MG63 (cell line): ENCODE results near the gene ITGB1. TPM values are rescaled to one million over a fixed set of nuclear protein-coding genes. Genes with fewer than 3 reads are reported as not detected.

Experiments used
- DNase-seq: peaks from one replicate; pipeline ENCODE4 v3.0.0-alpha.2; 2020
- H3K27me3 ChIP-seq: fragments of 250-450 bp; sonication (Bioruptor Pico); 2 replicates; pipeline ENCODE4 v1.5.1; 2020; ENCODE audit warnings: mild to moderate bottlenecking, moderate library complexity
- H3K36me3 ChIP-seq: fragments of 250-450 bp; sonication (Bioruptor Pico); 2 replicates; pipeline ENCODE4 v1.5.1; 2020; ENCODE audit warnings: mild to moderate bottlenecking, moderate library complexity
- H3K4me3 ChIP-seq: fragments of 250-450 bp; sonication (Bioruptor Pico); 2 replicates; pipeline ENCODE4 v1.5.1; 2020; ENCODE audit warnings: mild to moderate bottlenecking, moderate library complexity
- H3K9me3 ChIP-seq: fragments of 250-450 bp; sonication (Bioruptor Pico); 2 replicates; pipeline ENCODE4 v1.5.1; 2020; ENCODE audit warnings: mild to moderate bottlenecking, moderate library complexity
- total RNA-seq: library from RNA; depleted of rRNA; stranded (reverse); fragments of >200 nt; shearing (Covaris generic); gene quantifications from 2 replicates; pipeline ENCODE4 v1.2.3, GENCODE V29; 2014; ENCODE audit warnings: low replicate concordance

Gene ITGB1
- total RNA-seq, 1 experiment from 2014 or later: 715 TPM

DNA sequence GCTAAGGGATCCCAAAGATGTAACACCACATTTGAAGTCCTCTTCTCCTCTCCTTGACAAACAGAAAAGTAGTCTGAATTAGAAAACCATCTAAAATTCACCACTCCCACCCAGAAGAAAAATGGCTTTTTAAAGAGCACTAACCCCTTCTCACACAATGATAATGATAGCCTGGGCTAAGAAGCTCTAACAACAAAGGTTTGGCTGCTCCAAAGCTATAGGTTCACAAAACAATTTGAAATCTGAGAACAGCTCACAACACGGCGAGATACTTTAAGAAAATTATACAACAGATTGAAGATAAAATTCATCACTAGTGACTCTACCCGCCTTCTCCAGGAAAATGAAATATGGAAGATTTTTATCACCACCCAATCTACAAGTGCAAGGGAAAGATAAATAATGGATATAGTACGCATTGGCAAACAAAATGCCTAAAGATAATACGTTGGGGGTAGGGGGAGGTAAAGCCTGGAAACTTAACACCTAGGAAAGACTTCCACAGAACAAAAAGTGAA is 7.4 kb downstream of the ITGB1 start:
- H3K4me3 ChIP-seq: no peak overlapping the region

DNA sequence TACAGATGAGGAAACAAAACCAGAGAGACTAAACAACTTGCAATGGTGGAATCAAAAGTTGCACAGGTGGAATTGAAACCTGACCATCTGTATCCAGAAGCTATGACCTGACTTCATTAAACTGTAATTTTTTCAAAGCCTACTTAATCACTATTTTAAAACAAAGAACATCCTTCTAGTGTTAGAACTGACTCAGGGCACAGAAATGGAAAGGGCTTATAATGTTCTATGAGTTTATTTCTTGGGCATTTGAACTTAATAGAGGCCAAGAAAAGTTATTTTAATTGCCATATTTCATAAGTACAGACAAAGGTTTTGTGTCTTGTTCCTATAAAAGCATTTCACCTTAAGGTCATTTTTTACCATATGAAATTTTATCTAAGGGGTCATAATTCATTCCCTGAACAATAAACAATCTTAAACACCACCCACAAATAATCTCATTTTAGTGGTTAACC is 8.8 kb downstream of the ITGB1 start:
- H3K36me3 ChIP-seq: peaks cover 31% of the 10 kb centered on the region
- H3K9me3 ChIP-seq: no peaks in the 10 kb centered on the region
- DNase-seq: no peak
- no peak overlapping the region for H3K4me3 ChIP-seq
- H3K27me3 ChIP-seq: no peaks in the 10 kb centered on the region

More for the DNA sequence above, 7.4 kb downstream of the ITGB1 start:
- Histone ChIP-seq H3K9me3 (no peaks in the 10 kb centered on the region), H3K27me3 (no peaks in the 10 kb centered on the region), H3K36me3 (peaks cover 35% of the 10 kb centered on the region)
- DNase-seq: no peak

DNA sequence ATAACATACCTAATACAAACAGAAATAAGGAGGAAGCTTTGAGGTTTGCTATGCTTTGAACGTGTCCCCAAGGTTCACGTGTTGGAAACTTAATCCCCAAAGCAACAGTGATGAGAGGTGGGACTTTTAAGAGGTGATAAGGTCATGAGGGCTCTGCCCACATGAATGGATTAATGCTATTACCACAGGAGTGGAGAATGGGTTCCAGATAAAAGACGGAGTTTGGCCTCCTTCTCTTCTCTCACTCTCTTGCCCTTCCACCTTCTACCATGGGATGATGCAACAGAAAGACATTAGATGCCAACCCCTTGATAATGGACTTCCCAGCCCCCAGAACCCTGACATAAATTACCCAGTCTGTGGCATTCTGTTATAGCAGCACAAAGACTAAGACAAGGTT is 9.6 kb downstream of the ITGB1 start:
- Histone ChIP-seq H3K27me3 (no peaks in the 10 kb centered on the region), H3K9me3 (no peaks in the 10 kb centered on the region), H3K4me3 (no peak overlapping the region), H3K36me3 (peaks cover 36% of the 10 kb centered on the region)
- no peak for DNase-seq

DNA sequence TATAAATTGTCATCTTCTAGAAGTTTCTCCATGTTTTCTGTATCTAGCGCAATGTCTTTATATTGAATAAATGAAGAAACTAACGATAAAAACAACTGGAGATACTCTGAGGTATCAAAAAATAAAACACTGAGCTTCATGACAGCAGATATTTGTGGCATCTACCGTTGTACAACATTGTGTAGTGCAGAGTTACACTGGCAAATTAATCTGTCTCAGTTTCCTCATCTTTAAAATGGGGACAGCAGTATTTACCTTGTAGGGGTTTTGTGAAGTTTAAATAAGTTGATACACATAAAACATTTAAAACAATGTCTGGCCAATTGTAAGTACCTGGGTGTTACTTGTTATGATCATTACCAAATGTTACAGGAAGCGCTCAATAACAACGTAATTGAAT is 10.4 kb downstream of the ITGB1 start:
- H3K27me3 ChIP-seq: no peaks in the 10 kb centered on the region
- DNase-seq: no peak
- H3K4me3 ChIP-seq: no peak overlapping the region
- H3K36me3 ChIP-seq: peaks cover 29% of the 10 kb centered on the region
- no peaks in the 10 kb centered on the region for H3K9me3 ChIP-seq

DNA sequence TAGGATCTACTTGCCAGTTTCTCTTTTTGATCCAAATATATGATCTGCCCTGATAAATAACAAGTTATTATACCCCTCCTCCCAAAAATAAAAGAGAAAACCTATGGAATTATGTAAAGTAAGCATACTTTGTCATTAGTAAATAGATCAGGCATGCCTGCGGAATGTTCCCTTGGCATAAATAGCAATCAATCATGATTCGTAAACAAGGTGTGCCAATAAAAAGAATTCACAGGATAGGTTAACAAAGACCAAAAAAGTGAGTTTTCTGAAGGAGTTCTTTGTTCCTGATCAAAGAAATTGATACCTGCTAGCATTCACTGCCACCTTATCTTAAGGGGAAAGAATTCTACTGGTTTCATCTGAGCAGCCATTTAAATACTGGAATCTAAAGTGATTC is 11.9 kb downstream of the ITGB1 start:
- Histone ChIP-seq H3K4me3 (no peak overlapping the region), H3K27me3 (no peaks in the 10 kb centered on the region), H3K9me3 (no peaks in the 10 kb centered on the region), H3K36me3 (peaks cover 29% of the 10 kb centered on the region)
- DNase-seq: no peak

DNA sequence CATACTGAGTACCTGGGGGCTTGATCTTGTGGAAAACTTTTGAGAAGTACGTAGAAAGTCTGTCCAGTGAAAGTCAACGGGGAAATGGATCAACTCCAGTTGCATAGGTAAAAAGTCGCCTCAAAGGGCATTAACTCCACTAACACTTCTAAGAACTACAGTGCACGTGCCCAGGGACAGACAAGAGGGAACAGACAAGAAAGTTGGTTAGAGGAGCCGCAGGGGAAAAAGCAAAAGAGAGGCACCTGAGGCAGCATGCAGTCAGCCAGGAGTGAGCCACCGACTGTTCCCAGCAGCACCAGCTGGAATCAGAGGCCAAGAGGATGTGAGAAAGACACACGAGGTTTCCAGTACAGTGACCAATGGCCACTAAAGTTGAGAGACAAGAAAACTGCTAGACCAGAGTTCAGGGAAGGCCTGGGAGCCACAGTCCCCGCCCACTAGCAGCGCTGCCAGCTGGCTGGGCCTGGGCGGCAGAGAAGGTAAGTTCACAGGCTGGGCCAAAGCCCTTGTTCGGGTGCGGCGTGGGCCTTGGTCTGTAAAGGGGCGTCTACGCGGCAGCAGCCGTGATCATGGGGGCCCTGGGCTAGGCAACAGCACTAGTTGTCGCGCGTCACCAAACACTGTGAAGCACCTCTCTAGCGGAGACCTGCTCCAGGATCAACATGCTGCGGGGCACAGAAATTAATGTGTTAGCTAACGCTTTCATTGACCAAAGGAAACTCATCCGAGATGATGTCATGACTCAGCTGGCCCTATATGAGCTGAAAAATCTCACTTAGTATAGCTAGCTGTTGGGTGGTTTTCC is 14.0 kb downstream of the ITGB1 start:
- Histone ChIP-seq H3K36me3 (peaks cover 46% of the 10 kb centered on the region), H3K27me3 (no peaks in the 10 kb centered on the region), H3K4me3 (no peak overlapping the region), H3K9me3 (no peaks in the 10 kb centered on the region)
- no peak for DNase-seq

DNA sequence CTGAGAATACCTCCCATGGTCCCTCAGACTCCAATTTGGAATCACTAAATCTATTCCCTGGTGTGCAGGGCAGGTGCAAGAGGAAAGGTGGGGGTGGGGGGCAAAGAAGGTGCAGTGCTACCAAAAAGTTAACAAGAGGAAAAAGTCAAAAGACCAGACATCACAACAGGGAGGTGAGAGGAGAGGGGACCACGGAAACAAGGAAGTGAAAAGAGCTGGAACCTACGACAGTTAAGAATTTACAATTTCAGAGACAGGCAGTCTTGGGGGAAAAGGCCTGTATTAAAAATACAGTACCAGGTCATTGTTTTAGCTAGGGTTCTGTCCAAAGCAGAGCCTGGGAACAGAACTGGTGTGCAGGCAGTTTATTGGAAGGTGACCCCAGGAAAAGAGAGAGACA is 14.6 kb downstream of the ITGB1 start:
- Histone ChIP-seq H3K4me3 (no peak overlapping the region), H3K27me3 (no peaks in the 10 kb centered on the region), H3K36me3 (peaks cover 47% of the 10 kb centered on the region), H3K9me3 (no peaks in the 10 kb centered on the region)
- DNase-seq: no peak

DNA sequence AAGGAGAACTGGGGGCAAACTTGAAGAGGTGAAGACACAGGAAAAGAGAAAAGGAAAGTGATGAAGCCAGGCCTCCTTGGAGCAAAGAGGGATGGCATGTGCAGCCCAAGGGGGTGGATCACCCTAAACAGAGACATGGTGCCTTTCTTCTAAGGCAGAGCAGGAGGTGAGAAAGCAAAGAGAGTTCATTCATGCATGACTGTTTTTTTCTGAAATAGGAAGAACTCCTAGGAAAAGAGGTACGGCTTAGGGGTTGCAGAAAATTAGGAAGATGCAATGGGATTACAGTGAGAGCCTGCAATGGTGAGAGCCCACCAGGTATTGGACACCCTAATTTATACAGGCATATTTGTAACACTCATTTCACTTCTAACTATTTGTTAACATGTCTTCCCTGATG is 15.9 kb downstream of the ITGB1 start:
- H3K9me3 ChIP-seq: no peaks in the 10 kb centered on the region
- no peak overlapping the region for H3K4me3 ChIP-seq
- H3K27me3 ChIP-seq: no peaks in the 10 kb centered on the region
- DNase-seq: no peak
- peaks cover 45% of the 10 kb centered on the region for H3K36me3 ChIP-seq

DNA sequence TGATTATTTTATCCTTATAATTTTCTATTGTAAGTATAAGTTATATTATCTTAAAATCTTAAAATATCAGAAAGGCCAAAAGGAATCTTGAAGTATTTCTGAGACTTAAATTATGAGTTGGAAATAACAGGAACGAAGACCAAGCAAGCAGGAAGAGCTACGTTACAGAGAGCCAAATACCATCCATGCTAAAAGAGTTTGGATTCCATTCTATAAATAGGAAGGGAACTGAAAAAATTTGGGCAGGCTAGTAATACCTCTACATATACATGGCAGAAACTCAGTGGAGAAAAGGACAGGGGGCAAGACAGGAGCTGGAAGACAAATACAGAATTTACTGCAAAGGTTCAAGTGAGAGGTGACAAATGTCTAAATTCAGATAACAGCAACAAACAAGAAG is 16.7 kb downstream of the ITGB1 start:
- peaks cover 50% of the 10 kb centered on the region for H3K36me3 ChIP-seq
- no peaks in the 10 kb centered on the region for H3K9me3 ChIP-seq
- H3K27me3 ChIP-seq: no peaks in the 10 kb centered on the region
- H3K4me3 ChIP-seq: no peak overlapping the region
- no peak for DNase-seq

DNA sequence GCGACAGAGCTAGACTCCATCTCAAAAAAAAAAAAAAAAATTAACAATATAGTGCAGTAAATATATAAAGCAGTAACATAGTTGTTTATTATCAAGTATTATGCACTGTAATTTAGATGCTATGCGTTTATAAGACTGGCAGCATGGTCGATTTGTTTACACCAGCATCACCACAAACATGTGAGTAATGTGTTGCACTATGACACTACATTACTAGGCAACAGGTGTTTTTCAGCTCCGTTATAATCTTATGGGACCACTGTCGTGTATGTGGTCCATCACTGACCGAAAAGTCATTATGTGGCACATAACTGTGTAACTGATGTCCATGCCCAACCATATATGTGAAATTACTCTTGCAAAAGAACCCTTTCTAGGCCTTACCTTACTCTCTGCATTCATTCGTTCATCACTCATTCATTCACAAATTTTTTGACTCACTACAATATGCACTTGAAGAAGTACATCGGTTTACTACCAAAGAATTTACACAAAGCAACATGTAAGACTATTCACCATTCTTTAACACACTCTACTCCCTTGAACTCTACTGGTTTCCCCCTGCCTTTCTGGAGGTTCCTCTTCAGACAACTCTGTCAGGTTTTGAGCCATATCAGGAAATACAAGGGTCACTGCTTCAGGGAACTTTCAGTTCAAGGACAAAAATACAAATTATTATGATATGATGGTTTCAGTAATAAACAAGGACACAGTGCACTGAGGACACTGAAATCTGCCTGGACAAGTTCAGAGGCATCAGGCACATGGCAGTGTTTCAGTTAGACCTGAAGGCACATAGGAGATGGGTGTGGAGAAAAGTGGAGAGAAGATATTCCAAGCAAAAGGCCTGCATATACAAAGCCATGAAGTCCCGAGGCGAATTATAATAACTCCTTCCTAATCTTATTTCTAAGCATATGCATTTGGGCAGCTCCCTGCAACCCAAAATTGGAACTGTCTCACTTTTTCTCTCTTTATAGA is 17.4 kb downstream of the ITGB1 start:
- Histone ChIP-seq H3K27me3 (no peaks in the 10 kb centered on the region), H3K9me3 (no peaks in the 10 kb centered on the region), H3K36me3 (peaks cover 56% of the 10 kb centered on the region), H3K4me3 (no peak overlapping the region)
- no peak for DNase-seq

DNA sequence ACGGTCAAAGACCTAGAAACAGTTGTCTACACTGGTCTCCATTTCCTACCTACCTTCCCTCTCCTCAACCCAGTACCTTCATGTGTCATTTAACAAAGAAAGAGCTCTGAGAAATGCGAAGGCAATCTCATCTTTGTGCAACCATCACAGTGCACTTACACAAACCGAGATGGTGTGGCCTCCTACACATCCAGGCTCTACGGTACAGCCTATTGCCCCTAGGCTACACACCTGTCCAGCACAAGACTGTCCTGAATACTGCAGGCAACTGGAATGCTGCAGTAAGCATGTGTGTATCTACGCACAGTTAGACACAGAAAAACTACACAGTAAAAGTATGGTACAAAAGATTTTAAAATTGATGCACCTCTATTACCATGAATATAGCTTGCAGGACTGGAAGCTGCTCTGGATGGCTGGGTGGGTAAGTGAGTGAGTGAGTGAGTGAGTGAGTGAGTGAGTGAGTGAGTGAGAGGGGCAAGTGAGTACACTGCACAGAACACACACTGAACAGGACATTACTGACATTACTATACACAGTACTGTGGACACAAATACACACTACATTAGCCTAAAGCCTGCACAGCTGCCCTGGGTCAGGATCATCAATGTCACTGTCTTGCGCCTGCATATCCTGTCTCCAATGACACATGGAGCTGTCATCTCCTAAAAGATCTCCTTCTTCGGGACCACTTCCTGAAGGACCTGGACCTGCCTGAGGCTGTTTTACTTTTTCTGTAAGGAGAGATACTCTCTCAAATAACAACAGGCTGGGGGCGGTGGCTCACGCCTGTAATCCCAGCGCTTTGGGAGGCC is 18.5 kb downstream of the ITGB1 start:
- Histone ChIP-seq H3K36me3 (peaks cover 59% of the 10 kb centered on the region), H3K4me3 (no peak overlapping the region)
- DNase-seq: no peak

DNA sequence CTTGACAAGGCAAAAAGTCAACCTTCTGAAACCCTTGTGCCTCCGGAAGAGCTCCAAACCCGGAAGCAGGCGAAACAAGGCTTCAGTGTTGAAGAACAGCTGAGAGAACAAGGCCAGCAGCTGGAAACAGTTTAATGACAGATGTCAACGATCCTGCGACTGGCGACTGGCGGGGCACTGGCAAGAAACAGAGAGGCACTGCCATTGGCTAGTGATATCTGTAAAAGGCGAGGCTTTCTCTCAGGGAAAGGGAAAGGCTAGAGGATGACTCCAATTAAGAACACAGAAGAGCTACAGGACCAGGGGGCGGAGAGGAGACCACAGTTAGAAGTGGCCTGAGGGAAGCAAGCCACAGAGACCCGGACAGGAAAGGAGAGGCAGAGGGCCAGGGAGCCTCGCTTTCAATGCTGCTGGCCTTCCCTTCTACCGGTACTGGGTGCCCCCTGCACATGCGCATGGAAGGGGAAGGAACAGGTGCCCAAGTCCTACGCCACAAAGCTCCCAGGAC is 19.4 kb downstream of the ITGB1 start:
- H3K36me3 ChIP-seq: peaks cover 60% of the 10 kb centered on the region
- H3K9me3 ChIP-seq: no peaks in the 10 kb centered on the region
- no peak overlapping the region for H3K4me3 ChIP-seq
- H3K27me3 ChIP-seq: no peaks in the 10 kb centered on the region
- DNase-seq: no peak

More for the DNA sequence above, 18.5 kb downstream of the ITGB1 start:
- no peaks in the 10 kb centered on the region for H3K9me3 ChIP-seq
- H3K27me3 ChIP-seq: no peaks in the 10 kb centered on the region

DNA sequence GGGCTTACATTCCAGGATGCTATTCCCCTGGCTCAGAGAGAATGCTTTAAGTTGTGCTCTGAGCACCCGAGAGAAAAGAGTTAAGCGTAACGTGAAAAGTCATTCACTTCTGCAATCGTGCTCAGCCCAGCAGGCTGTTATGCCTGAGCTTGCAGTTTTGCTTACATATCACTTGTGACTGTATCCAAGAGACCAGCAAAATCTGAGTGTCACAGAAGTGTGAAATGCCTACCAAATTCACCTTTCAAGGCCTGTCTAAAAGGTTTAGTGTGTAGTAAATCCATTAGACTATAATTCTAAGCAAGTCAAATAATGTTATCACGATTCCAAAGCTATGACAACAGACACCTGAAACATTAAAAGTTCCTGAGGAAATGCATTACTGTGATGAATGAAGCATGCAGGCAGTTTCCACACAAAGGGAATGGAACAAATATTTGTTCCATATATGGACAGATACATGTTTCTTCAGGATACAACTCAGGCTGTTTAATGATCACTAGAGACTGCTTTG is 20.1 kb downstream of the ITGB1 start:
- Histone ChIP-seq H3K27me3 (no peaks in the 10 kb centered on the region), H3K9me3 (no peaks in the 10 kb centered on the region), H3K36me3 (peaks cover 66% of the 10 kb centered on the region), H3K4me3 (no peak overlapping the region)
- no peak for DNase-seq

DNA sequence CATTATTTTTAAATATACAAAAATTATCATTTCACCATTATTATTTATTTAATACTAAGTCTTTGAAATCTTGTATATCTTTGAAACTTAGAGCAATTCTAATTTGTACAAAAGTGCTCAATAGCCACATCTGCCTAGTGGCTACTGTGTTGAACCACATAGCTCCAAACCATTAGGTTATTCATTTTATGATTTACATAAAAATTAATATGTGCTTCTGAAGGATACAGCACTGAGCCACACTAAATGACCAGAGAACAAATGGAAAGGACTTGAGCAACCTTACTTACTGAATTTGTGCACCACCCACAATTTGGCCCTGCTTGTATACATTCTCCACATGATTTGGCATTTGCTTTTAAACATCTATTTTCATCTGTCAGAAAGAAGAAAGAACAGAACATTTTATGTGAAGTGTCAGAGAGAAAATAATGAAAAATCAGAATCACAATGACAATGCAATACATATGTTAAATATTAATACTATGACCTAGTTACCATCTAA is 25.8 kb downstream of the ITGB1 start:
- Histone ChIP-seq H3K27me3 (no peaks in the 10 kb centered on the region), H3K9me3 (no peaks in the 10 kb centered on the region), H3K36me3 (peaks cover 89% of the 10 kb centered on the region), H3K4me3 (no peak overlapping the region)
- no peak for DNase-seq

DNA sequence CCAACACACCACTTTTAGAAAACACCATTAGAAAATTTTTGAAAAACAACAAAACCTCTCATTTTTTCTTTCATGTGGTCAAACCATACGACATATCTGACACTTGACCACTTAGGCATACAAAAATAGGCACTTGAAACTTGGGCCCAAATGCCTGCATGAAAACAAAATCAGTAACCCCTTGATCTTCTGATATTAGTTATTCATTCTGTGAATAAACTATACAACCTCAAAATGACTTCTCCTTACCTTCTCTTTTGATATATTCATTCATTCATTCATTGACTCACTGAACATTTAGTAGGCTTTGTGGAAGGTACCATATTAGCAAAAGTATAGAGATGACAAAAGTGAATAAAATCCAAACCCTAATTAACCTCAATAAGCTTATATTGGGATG is 26.4 kb downstream of the ITGB1 start:
- Histone ChIP-seq H3K9me3 (no peaks in the 10 kb centered on the region), H3K36me3 (peaks cover 90% of the 10 kb centered on the region), H3K4me3 (no peak overlapping the region), H3K27me3 (no peaks in the 10 kb centered on the region)
- DNase-seq: no peak

DNA sequence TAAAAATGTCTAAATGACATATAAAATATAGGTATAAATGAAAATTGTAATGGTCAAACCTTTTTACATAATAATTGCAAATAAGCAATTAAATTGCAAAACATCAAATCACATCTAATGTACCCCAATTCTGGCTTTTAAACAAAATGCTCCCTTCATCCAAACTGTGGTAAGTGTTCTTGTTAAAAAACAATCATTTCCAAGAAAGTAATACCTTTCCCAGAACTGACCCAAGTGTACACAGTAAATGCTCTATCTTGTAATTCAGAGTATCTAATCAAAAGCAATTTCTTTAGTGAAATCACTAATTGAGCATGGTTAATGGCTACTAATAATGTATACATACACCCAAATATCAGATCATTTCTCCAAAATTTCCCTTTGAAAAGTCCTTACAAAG is 28.0 kb downstream of the ITGB1 start:
- Histone ChIP-seq H3K36me3 (peaks cover 93% of the 10 kb centered on the region), H3K9me3 (no peaks in the 10 kb centered on the region), H3K27me3 (no peaks in the 10 kb centered on the region), H3K4me3 (no peak overlapping the region)
- no peak for DNase-seq
